GM06990 (cell line): ENCODE results near the gene PRR4.

Source experiments
- DNase-seq: peaks from one replicate; pipeline ENCODE4 v3.0.0-alpha.2; 2011; ENCODE audit not compliant: insufficient read length; ENCODE audit errors: extremely low read depth
- H3K27me3 ChIP-seq: replicated peaks from 2 replicates; pipeline ENCODE4 v1.6.0; 2011; ENCODE audit warnings: low read length; ENCODE audit not compliant: control insufficient read depth, insufficient read depth
- H3K36me3 ChIP-seq: 2 replicates; pipeline ENCODE4 v1.5.1; 2011; ENCODE audit warnings: low read length; ENCODE audit not compliant: control insufficient read depth, insufficient read depth
- H3K4me3 ChIP-seq: replicated peaks from 2 replicates; pipeline ENCODE4 v1.5.1; 2011; ENCODE audit warnings: low read depth, mild to moderate bottlenecking, control low read depth, low read length
- CTCF ChIP-seq: IDR thresholded peaks from 2 replicates; pipeline ENCODE4 v1.5.1; 2011; ENCODE audit warnings: low read length, control low read depth, mild to moderate bottlenecking, inconsistent platforms; ENCODE audit not compliant: insufficient read depth, poor library complexity, severe bottlenecking

PRR4 gene

DNA sequence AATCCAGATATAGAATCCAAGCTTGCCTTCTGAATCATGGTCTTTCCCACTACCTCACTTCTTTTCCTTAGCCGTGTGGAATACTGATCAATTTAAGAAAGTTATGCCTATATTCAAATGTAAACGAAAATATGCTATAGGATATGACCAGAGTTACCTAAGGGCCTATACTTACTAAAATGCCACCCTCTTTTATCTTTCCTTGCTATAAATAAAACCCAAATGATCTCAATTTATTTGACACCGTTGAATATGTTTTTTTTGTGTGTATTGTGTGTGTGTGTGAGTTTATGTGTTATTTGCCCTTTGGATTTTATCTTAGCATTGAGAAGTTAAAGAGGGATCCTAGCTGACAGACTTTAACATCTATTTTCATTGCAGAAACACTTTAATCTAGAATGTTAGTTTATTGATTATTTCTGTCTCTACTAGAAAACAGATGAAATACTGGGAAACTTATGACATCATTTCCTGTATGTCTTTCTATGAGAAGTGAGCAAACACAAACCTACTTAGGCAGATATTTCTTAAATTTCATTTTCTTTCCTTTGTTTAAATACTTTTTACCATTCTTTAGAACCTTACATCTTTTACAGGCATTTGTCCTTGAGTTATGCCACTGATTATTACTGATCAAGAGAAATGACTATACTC is 37.3 kb downstream of the PRR4 start:
- Histone ChIP-seq H3K36me3 (no peaks in the 10 kb centered on the region), H3K27me3 (no peaks in the 10 kb centered on the region), H3K4me3 (no peak overlapping the region)
- DNase-seq = no peak
- TF ChIP-seq CTCF = no peak

DNA sequence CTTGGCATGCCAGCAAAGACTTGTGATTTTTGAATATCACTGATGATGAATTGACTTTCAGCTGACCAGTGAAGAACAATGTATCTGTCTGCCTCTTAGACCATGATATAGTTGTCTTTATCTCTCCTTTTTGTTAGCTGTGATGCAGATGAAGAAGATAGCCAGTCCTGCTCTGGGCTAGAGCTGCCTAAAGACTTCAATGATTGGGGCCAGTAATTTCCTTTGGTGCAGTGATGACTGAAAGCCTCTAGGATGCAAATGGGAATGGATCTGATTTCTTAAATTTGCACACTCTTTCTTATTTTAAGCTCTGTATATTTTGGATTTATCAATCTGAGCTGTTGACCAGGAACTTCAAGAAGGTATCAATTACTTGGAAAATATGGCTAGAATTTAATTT is 39.2 kb downstream of the PRR4 start, which contains the start of gene TAS2R9:
Gene TAS2R9 (minus strand): TSS at position 101 of the 400 bp plus-strand sequence. CDS start 93 bp downstream, at position 8.
- H3K27me3 ChIP-seq = no peaks in the 10 kb centered on the region
- no peak for DNase-seq
- no peak within 1 kb of the TSS for H3K4me3 ChIP-seq
- H3K36me3 ChIP-seq = no peaks in the 10 kb centered on the region
- no peak for TF ChIP-seq CTCF

- H3K4me3 ChIP-seq = no peak within 1 kb of the TSS
- no peak for TF ChIP-seq CTCF
- no peak for DNase-seq
Observed at GRCh38 chr12:10807186-10807585, 42.1 kb downstream of the PRR4 start, which contains the start of gene TAS2R8. TAS2R8 (minus strand) TSS chr12:10807286; CDS start chr12:10806980, 306 bp downstream.

DNA sequence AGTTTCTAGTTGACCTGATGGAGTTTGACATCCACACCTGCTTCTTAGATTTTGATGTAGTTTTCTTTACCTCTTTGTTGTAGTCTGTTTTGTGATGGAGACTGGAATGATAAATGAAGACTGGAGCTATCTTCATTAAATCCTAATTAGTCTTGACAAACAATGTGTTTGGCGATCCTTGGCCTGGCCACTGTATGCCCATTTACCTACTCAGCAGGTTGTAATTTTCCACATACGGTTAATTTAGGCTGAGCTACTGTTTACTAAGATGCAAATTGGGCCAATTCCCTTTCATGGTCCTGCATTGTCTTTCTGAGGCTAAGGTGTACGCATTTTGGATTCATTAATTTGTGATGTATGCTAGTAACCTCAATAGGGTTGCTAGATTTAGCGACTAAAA is 46.7 kb downstream of the PRR4 start, which contains the start of gene TAS2R7:
Gene TAS2R7 (minus strand): TSS at position 41 of the 400 bp plus-strand sequence. CDS start 57 bp downstream, outside the sequence.
- no peaks in the 10 kb centered on the region for H3K27me3 ChIP-seq
- no peak within 1 kb of the TSS for H3K4me3 ChIP-seq
- no peak for TF ChIP-seq CTCF
- no peak for DNase-seq
- no peaks in the 10 kb centered on the region for H3K36me3 ChIP-seq

More at GRCh38 chr12:10807186-10807585, 42.1 kb downstream of the PRR4 start, which contains the start of gene TAS2R8:
- H3K36me3 ChIP-seq = no peaks in the 10 kb centered on the region
- H3K27me3 ChIP-seq = no peaks in the 10 kb centered on the region

GRCh38 chr12:10801741-10802140 is 47.5 kb downstream of the PRR4 start:
- Histone ChIP-seq H3K36me3 (no peaks in the 10 kb centered on the region), H3K4me3 (no peak overlapping the region), H3K27me3 (no peaks in the 10 kb centered on the region)
- no peak for DNase-seq
- TF ChIP-seq CTCF = no peak
